Naive thymus-derived CD4-positive, alpha-beta T cell (primary cell): Measurements from ENCODE around the gene KLF7. TPM values are rescaled to one million over a fixed set of nuclear protein-coding genes. Genes with fewer than 3 reads are reported as not detected.

Source experiments
- ATAC-seq: fragments of 150-1000 bp; cut with Tn5 transposase; 2 replicates; pipeline ENCODE4 v1.10.0; 2021; ENCODE audit warnings: mild to moderate bottlenecking, moderate library complexity
- CTCF ChIA-PET: fragments of 350-600 bp; sonication (Branson Sonifier 250); formaldehyde crosslinking; loops from one replicate; lab custom pipeline; 2021; ENCODE audit warnings: antibody characterized with exemption; lab: Charles Lee
- POLR2A ChIA-PET: fragments of 350-600 bp; sonication (Branson Sonifier 250); formaldehyde crosslinking; loops from one replicate; lab custom pipeline; 2021; ENCODE audit warnings: antibody characterized with exemption, inconsistent platforms; lab: Charles Lee
- DNase-seq, 9 donors: peaks; one replicate each; pipeline versions ENCODE4 v3.0.0 to v3.0.0-alpha.2; 2020 to 2022; ENCODE audit warnings: mixed read lengths in 1 of 9
- H3K27ac ChIP-seq: one replicate; pipeline ENCODE4 v1.7.0; 2013; ENCODE audit warnings: mild to moderate bottlenecking, low read depth, low read length, moderate library complexity
- H3K27me3 ChIP-seq, 2 donors: one replicate each; pipeline ENCODE4 v1.7.0; 2013; ENCODE audit warnings: low read length in 2 of 2, mild to moderate bottlenecking in 2 of 2, moderate library complexity in 2 of 2; ENCODE audit not compliant: control insufficient read depth in 2 of 2, insufficient read depth in 2 of 2
- H3K36me3 ChIP-seq, 3 experiments: 1 replicate in 2 of 3; 2 replicates in 1 of 3; pipeline ENCODE4 v1.7.0; 2013; ENCODE audit warnings: low read length in 3 of 3, mild to moderate bottlenecking in 3 of 3, moderate library complexity in 1 of 3; ENCODE audit not compliant: insufficient read depth in 3 of 3, control insufficient read depth in 2 of 3
- H3K4me1 ChIP-seq, 2 donors: one replicate each; pipeline ENCODE4 v1.7.0; 2013; ENCODE audit warnings: low read length in 2 of 2, mild to moderate bottlenecking in 2 of 2, moderate library complexity in 1 of 2; ENCODE audit not compliant: control insufficient read depth in 2 of 2, insufficient read depth in 2 of 2
- H3K4me3 ChIP-seq: 2 replicates; pipeline ENCODE4 v1.7.0; 2013; ENCODE audit warnings: mild to moderate bottlenecking, low read length
- H3K9me3 ChIP-seq, 3 experiments: 1 replicate in 2 of 3; 2 replicates in 1 of 3; pipeline ENCODE4 v1.7.0; 2013; ENCODE audit warnings: low read length in 3 of 3; ENCODE audit not compliant: control insufficient read depth in 2 of 3
- H3K27ac Mint-ChIP-seq, 9 donors: one replicate each; pipeline ENCODE4 v1.8.0; 2020 to 2022; ENCODE audit warnings: mixed read lengths in 9 of 9, mild to moderate bottlenecking in 8 of 9, moderate library complexity in 5 of 9, inconsistent platforms in 2 of 9
- H3K27me3 Mint-ChIP-seq, 5 donors: one replicate each; pipeline ENCODE4 v1.8.0; 2021 to 2022; ENCODE audit warnings: mixed read lengths in 5 of 5, mild to moderate bottlenecking in 1 of 5
- H3K36me3 Mint-ChIP-seq, 5 donors: one replicate each; pipeline ENCODE4 v1.8.0; 2020 to 2022; ENCODE audit warnings: mixed read lengths in 5 of 5, mild to moderate bottlenecking in 3 of 5, inconsistent platforms in 1 of 5
- H3K4me1 Mint-ChIP-seq, 7 donors: one replicate each; pipeline ENCODE4 v1.8.0; 2020 to 2022; ENCODE audit warnings: mixed read lengths in 7 of 7, mild to moderate bottlenecking in 3 of 7, inconsistent platforms in 1 of 7
- H3K4me3 Mint-ChIP-seq, 10 donors: one replicate each; pipeline ENCODE4 v1.8.0; 2020 to 2022; ENCODE audit warnings: mild to moderate bottlenecking in 10 of 10, mixed read lengths in 10 of 10, moderate library complexity in 6 of 10, inconsistent platforms in 2 of 10
- H3K9me3 Mint-ChIP-seq, 11 donors: one replicate each; pipeline ENCODE4 v1.8.0; 2020 to 2022; ENCODE audit warnings: mixed read lengths in 11 of 11, mild to moderate bottlenecking in 4 of 11, inconsistent platforms in 1 of 11, moderate library complexity in 1 of 11
- intact Hi-C, 2 donors: fragments of 100-400 bp; cut with micrococcal nuclease; formaldehyde crosslinking; loops; one replicate each; pipeline ENCODE4 v1.15.1; 2023
- polyA plus RNA-seq, 2 donors: library from polyadenylated mRNA; unstranded; fragments of 300-500 nt; fragmentation: Illumina TruSeq; gene quantifications; one replicate each; pipeline ENCODE4 v1.2.3, GENCODE V29; 2021
- total RNA-seq, 6 experiments: library from RNA in 5 of 6; stranded (reverse) in 5 of 6; gene quantifications; 1 replicate in 5 of 6; 2 replicates in 1 of 6; pipeline ENCODE4 v1.2.3 and lab custom pipeline; 2021 to 2026

Gene KLF7
- total and polyA plus RNA-seq, 7 experiments from 2014 or later, result 18.7 to 93.3 (median 71.7) TPM

GRCh38 chr2:207066791-207067460 is 98.8 kb downstream of the KLF7 start:
- H3K4me3 Mint-ChIP-seq, result no peak overlapping the region
- H3K9me3 Mint-ChIP-seq, result peaks cover 0 to 6% (median 0%) of the 10 kb centered on the region in 11 donors

GRCh38 chr2:207066166-207066565 is 99.6 kb downstream of the KLF7 start:
- POLR2A ChIA-PET, result no interaction called here
- H3K9me3 Mint-ChIP-seq, result peaks cover 0 to 6% (median 0%) of the 10 kb centered on the region in 11 donors
- ATAC-seq, result no peak

More at GRCh38 chr2:207066791-207067460, 98.8 kb downstream of the KLF7 start:
- Histone ChIP-seq H3K27ac (no peak overlapping the region), H3K4me3 (no peak overlapping the region), H3K36me3 (no peaks in the 10 kb centered on the region), H3K27me3 (no peaks in the 10 kb centered on the region), H3K9me3 (no peaks in the 10 kb centered on the region), H3K4me1 (no peaks in the 10 kb centered on the region)
- no peak overlapping the region for H3K27ac Mint-ChIP-seq
- intact Hi-C loops, result no loop called here
- H3K36me3 Mint-ChIP-seq, result peaks cover 0 to 6% (median 0%) of the 10 kb centered on the region in 5 donors
- ATAC-seq, result no peak
- CTCF ChIA-PET, result no interaction called here
- peaks cover 0 to 24% (median 0%) of the 10 kb centered on the region in 7 donors for H3K4me1 Mint-ChIP-seq
- POLR2A ChIA-PET, result interaction anchor here (0.6 to 0.7 kb wide), 2 partner anchors 20 to 242 kb away, joined by 3 to 4 read pairs; no protein-coding TSS in a partner anchor
- peaks cover 0 to 8% (median 0%) of the 10 kb centered on the region in 5 donors for H3K27me3 Mint-ChIP-seq
- no peak for DNase-seq

GRCh38 chr2:207064128-207064690 is 101.5 kb downstream of the KLF7 start:
- H3K4me1 Mint-ChIP-seq, result peaks cover 0 to 17% (median 0%) of the 10 kb centered on the region in 7 donors
- Histone ChIP-seq H3K9me3 (no peaks in the 10 kb centered on the region), H3K4me3 (no peak overlapping the region), H3K36me3 (no peaks in the 10 kb centered on the region), H3K27ac (no peak overlapping the region), H3K27me3 (no peaks in the 10 kb centered on the region), H3K4me1 (no peaks in the 10 kb centered on the region)
- ChIA-PET CTCF (no interaction called here), POLR2A (interaction anchor here (0.7 to 1.1 kb wide), 2 partner anchors 17 to 441 kb away, joined by 3 read pairs; no protein-coding TSS in a partner anchor)
- no peak for DNase-seq
- no peak overlapping the region for H3K27ac Mint-ChIP-seq
- H3K4me3 Mint-ChIP-seq, result no peak overlapping the region
- intact Hi-C loops, result no loop called here
- peaks cover 0 to 4% (median 0%) of the 10 kb centered on the region in 5 donors for H3K36me3 Mint-ChIP-seq
- ATAC-seq, result no peak
- peaks cover 0 to 6% (median 0%) of the 10 kb centered on the region in 11 donors for H3K9me3 Mint-ChIP-seq
- peaks cover 0 to 14% (median 0%) of the 10 kb centered on the region in 5 donors for H3K27me3 Mint-ChIP-seq

More at GRCh38 chr2:207066166-207066565, 99.6 kb downstream of the KLF7 start:
- Mint-ChIP-seq H3K27ac (no peak overlapping the region), H3K4me3 (no peak overlapping the region), H3K27me3 (peaks cover 0 to 8% (median 0%) of the 10 kb centered on the region in 5 donors), H3K36me3 (peaks cover 0 to 5% (median 0%) of the 10 kb centered on the region in 5 donors), H3K4me1 (peaks cover 0 to 22% (median 0%) of the 10 kb centered on the region in 7 donors)
- H3K27me3 ChIP-seq, result no peaks in the 10 kb centered on the region
- CTCF ChIA-PET, result no interaction called here
- intact Hi-C loops, result no loop called here
- no peaks in the 10 kb centered on the region for H3K4me1 ChIP-seq
- no peak for DNase-seq
- no peaks in the 10 kb centered on the region for H3K9me3 ChIP-seq
- no peaks in the 10 kb centered on the region for H3K36me3 ChIP-seq
- no peak overlapping the region for H3K4me3 ChIP-seq
- H3K27ac ChIP-seq, result no peak overlapping the region

GRCh38 chr2:207061181-207061580 is 104.6 kb downstream of the KLF7 start:
- Mint-ChIP-seq H3K4me1 (peaks cover 0 to 2% (median 0%) of the 10 kb centered on the region in 7 donors), H3K27me3 (peaks cover 0 to 30% (median 0%) of the 10 kb centered on the region in 5 donors), H3K27ac (no peak overlapping the region), H3K9me3 (peaks cover 0 to 2% (median 0%) of the 10 kb centered on the region in 11 donors), H3K4me3 (no peak overlapping the region), H3K36me3 (no peaks in the 10 kb centered on the region)
- no peaks in the 10 kb centered on the region for H3K9me3 ChIP-seq
- H3K4me1 ChIP-seq, result no peaks in the 10 kb centered on the region
- H3K4me3 ChIP-seq, result no peak overlapping the region
- no peaks in the 10 kb centered on the region for H3K36me3 ChIP-seq
- DNase-seq (no peak), ATAC-seq (no peak)
- intact Hi-C loops, result no loop called here
- no peaks in the 10 kb centered on the region for H3K27me3 ChIP-seq
- H3K27ac ChIP-seq, result no peak overlapping the region
- CTCF ChIA-PET, result interaction anchor here (1.1 kb wide), 1 partner anchor 9 kb away, joined by 3 read pairs; no protein-coding TSS in a partner anchor
- POLR2A ChIA-PET, result no interaction called here

GRCh38 chr2:207055257-207055656 is 110.5 kb downstream of the KLF7 start:
- no peaks in the 10 kb centered on the region for H3K36me3 ChIP-seq
- no peak for ATAC-seq
- CTCF ChIA-PET, result no interaction called here
- H3K9me3 ChIP-seq, result no peaks in the 10 kb centered on the region
- no peak overlapping the region for H3K27ac ChIP-seq
- Mint-ChIP-seq H3K27ac (no peak overlapping the region), H3K36me3 (peaks cover 0 to 3% (median 0%) of the 10 kb centered on the region in 5 donors), H3K9me3 (peaks cover 0 to 7% (median 0%) of the 10 kb centered on the region in 11 donors), H3K4me1 (peaks cover 0 to 5% (median 0%) of the 10 kb centered on the region in 7 donors), H3K4me3 (no peak overlapping the region), H3K27me3 (peaks cover 0 to 30% (median 0%) of the 10 kb centered on the region in 5 donors)
- H3K4me1 ChIP-seq, result no peaks in the 10 kb centered on the region
- POLR2A ChIA-PET, result interaction anchor here (0.8 kb wide), 1 partner anchor 417 kb away, joined by 3 read pairs; no protein-coding TSS in a partner anchor
- no peaks in the 10 kb centered on the region for H3K27me3 ChIP-seq
- intact Hi-C loops, result no loop called here
- H3K4me3 ChIP-seq, result no peak overlapping the region
- DNase-seq, result no peak

GRCh38 chr2:207054521-207054920 is 111.2 kb downstream of the KLF7 start:
- H3K27me3 ChIP-seq, result no peaks in the 10 kb centered on the region
- ChIA-PET POLR2A (no interaction called here), CTCF (no interaction called here)
- H3K4me3 ChIP-seq, result no peak overlapping the region
- Mint-ChIP-seq H3K9me3 (peaks cover 0 to 7% (median 0%) of the 10 kb centered on the region in 11 donors), H3K36me3 (peaks cover 0 to 3% (median 0%) of the 10 kb centered on the region in 5 donors), H3K27ac (no peak overlapping the region), H3K27me3 (peaks cover 0 to 30% (median 0%) of the 10 kb centered on the region in 5 donors), H3K4me1 (peaks cover 0 to 5% (median 0%) of the 10 kb centered on the region in 7 donors), H3K4me3 (no peak overlapping the region)
- no peak overlapping the region for H3K27ac ChIP-seq
- H3K4me1 ChIP-seq, result no peaks in the 10 kb centered on the region
- no peaks in the 10 kb centered on the region for H3K36me3 ChIP-seq
- no peak for ATAC-seq
- H3K9me3 ChIP-seq, result no peaks in the 10 kb centered on the region
- intact Hi-C loops, result no loop called here
- DNase-seq, result no peak
